ENCODE results near the gene NDUFA1. TPM values are rescaled to one million over a fixed set of nuclear protein-coding genes. Genes with fewer than 3 reads are reported as not detected.
"Not testable (repeated sequence)": the region's sequence is repeated elsewhere in the genome, so short reads cannot be mapped to it uniquely, and the experiment has no call there.

The NDUFA1 gene
- total and polyA plus RNA-seq, 2 experiments from 2014 or later = 29.1 to 415 TPM

GRCh38 chrX:119919835-119920585 lies 48.4 kb downstream of the NDUFA1 start (continued):
- TF ChIP-seq, protein P1, sequence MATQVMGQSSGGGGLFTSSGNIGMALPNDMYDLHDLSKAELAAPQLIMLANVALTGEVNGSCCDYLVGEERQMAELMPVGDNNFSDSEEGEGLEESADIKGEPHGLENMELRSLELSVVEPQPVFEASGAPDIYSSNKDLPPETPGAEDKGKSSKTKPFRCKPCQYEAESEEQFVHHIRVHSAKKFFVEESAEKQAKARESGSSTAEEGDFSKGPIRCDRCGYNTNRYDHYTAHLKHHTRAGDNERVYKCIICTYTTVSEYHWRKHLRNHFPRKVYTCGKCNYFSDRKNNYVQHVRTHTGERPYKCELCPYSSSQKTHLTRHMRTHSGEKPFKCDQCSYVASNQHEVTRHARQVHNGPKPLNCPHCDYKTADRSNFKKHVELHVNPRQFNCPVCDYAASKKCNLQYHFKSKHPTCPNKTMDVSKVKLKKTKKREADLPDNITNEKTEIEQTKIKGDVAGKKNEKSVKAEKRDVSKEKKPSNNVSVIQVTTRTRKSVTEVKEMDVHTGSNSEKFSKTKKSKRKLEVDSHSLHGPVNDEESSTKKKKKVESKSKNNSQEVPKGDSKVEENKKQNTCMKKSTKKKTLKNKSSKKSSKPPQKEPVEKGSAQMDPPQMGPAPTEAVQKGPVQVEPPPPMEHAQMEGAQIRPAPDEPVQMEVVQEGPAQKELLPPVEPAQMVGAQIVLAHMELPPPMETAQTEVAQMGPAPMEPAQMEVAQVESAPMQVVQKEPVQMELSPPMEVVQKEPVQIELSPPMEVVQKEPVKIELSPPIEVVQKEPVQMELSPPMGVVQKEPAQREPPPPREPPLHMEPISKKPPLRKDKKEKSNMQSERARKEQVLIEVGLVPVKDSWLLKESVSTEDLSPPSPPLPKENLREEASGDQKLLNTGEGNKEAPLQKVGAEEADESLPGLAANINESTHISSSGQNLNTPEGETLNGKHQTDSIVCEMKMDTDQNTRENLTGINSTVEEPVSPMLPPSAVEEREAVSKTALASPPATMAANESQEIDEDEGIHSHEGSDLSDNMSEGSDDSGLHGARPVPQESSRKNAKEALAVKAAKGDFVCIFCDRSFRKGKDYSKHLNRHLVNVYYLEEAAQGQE (IDR thresholded peaks at IDR 0.05; ENCODE audit: unreplicated experiment) = no peak
- TF ChIP-seq ZNF331 (CRISPR knock-in tag; IDR thresholded peaks at IDR 0.05; ENCODE audit: low read depth) (no peak), EZH2phosphoT487 (IDR thresholded peaks at IDR 0.05; ENCODE audit: unreplicated experiment) (no peak), POLR2AphosphoS5 (IDR thresholded peaks at IDR 0.05; ENCODE audit: low read depth) (no peak), NANOG (IDR thresholded peaks at IDR 0.05; ENCODE audit: borderline replicate concordance) (no peak), CTCF (conservative IDR thresholded peaks at IDR 0.05; ENCODE audit: low read depth in 2 of 2) (no peak), JUNB (IDR thresholded peaks at IDR 0.05; ENCODE audit: unreplicated experiment) (no peak), ETS1 (IDR thresholded peaks at IDR 0.05) (no peak), EZH2 (IDR thresholded peaks at IDR 0.05; ENCODE audit: low read depth, unreplicated experiment) (no peak)

DNA sequence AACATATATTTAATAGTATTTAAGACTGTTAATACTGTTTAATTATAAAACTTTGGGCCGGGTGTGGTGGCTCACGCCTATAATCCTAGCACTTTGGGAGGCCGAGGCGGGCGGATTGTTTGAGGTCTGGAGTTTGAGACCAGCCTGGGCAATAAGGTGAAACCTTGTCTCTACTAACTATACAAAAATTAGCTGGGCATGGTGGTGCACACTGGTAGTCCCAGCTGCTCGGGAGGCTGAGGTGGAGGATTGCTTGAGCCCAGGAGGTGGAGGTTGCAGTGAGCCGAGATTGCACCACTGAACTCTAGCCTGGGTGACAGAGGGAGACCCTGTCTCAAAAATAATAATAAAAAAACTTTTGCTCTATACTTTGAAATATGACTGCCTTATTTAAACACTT lies 50.8 kb downstream of the NDUFA1 start:
- not testable (repeated sequence) for H3K27ac Mint-ChIP-seq; H3K4me1 ChIP-seq (ENCODE audit: insufficient read depth); H3K4me2 ChIP-seq; H3K36me3 ChIP-seq (ENCODE audit: insufficient read depth); H4K20me1 ChIP-seq (replicated peaks; ENCODE audit: insufficient read depth); H3K9me2 ChIP-seq (ENCODE audit: insufficient read depth); H3K27me3 ChIP-seq (ENCODE audit: insufficient read depth); H2AFZ ChIP-seq; ATAC-seq; H3K27ac ChIP-seq (ENCODE audit: low read depth); H3K9me3 Mint-ChIP-seq; DNase-seq (ENCODE audit: low spot score); H3K4me3 Mint-ChIP-seq; H3K4me3 ChIP-seq; H3K79me2 ChIP-seq (replicated peaks; ENCODE audit: insufficient read depth); H3K27me3 Mint-ChIP-seq (ENCODE audit: insufficient read depth, low read depth, poor library complexity); H3F3A ChIP-seq (replicated peaks; ENCODE audit: low read depth); H3K4me1 Mint-ChIP-seq; H3K36me3 Mint-ChIP-seq (ENCODE audit: low read depth)

Other genes with a start within 250 kb of the NDUFA1 start
- gene SEPTIN6, start 178.7 kb upstream of the NDUFA1 start, total RNA-seq (2014; rRNA removed; shearing (Covaris generic)) = 43.3 and 43.6 TPM in 2 replicates
- 36.9 and 37.0 TPM in 2 replicates for gene SEPTIN6, start 178.7 kb upstream of the NDUFA1 start, polyA plus RNA-seq (2016; fragmentation: Nextera tagmentation; extraction: Ambion mirVana)
- 3.8 and 5.1 TPM in 2 replicates for gene SOWAHD, start 113.2 kb upstream of the NDUFA1 start, total RNA-seq (2014; rRNA removed; shearing (Covaris generic))
- gene SOWAHD, start 113.2 kb upstream of the NDUFA1 start, polyA plus RNA-seq (2016; fragmentation: Nextera tagmentation; extraction: Ambion mirVana) = 2.4 and 3.8 TPM in 2 replicates
- 2,883 and 2,910 TPM in 2 replicates for gene RPL39, start 80.2 kb upstream of the NDUFA1 start, total RNA-seq (2014; rRNA removed; shearing (Covaris generic))
- 2,912 and 3,172 TPM in 2 replicates for gene RPL39, start 80.2 kb upstream of the NDUFA1 start, polyA plus RNA-seq (2016; fragmentation: Nextera tagmentation; extraction: Ambion mirVana)
- gene UPF3B, start 18.9 kb upstream of the NDUFA1 start, total RNA-seq (2014; rRNA removed; shearing (Covaris generic)) = 9.4 and 11.5 TPM in 2 replicates
- 52.8 and 62.0 TPM in 2 replicates for gene UPF3B, start 18.9 kb upstream of the NDUFA1 start, polyA plus RNA-seq (2016; fragmentation: Nextera tagmentation; extraction: Ambion mirVana)
- gene RNF113A, start 99 bp upstream of the NDUFA1 start, total RNA-seq (2014; rRNA removed; shearing (Covaris generic)) = 10.2 and 10.9 TPM in 2 replicates
- gene RNF113A, start 99 bp upstream of the NDUFA1 start, polyA plus RNA-seq (2016; fragmentation: Nextera tagmentation; extraction: Ambion mirVana) = 20.3 and 23.3 TPM in 2 replicates
- 2.5 TPM in 1 of 2 replicates, not detected in the other for gene AKAP14, start 24.1 kb downstream of the NDUFA1 start, total RNA-seq (2014; rRNA removed; shearing (Covaris generic))
- 3.3 and 5.7 TPM in 2 replicates for gene AKAP14, start 24.1 kb downstream of the NDUFA1 start, polyA plus RNA-seq (2016; fragmentation: Nextera tagmentation; extraction: Ambion mirVana)
- gene NKAP, start 71.9 kb downstream of the NDUFA1 start, total RNA-seq (2014; rRNA removed; shearing (Covaris generic)) = 4.8 and 6.8 TPM in 2 replicates
- 10.4 and 11.6 TPM in 2 replicates for gene NKAP, start 71.9 kb downstream of the NDUFA1 start, polyA plus RNA-seq (2016; fragmentation: Nextera tagmentation; extraction: Ambion mirVana)
- gene RHOXF2B, start 205.9 kb downstream of the NDUFA1 start, total RNA-seq (2014; rRNA removed; shearing (Covaris generic)) = not detected in 2 replicates
- gene RHOXF2B, start 205.9 kb downstream of the NDUFA1 start, polyA plus RNA-seq (2016; fragmentation: Nextera tagmentation; extraction: Ambion mirVana) = not detected in 2 replicates
- 0.31 TPM in 1 of 2 replicates, not detected in the other for gene RHOXF1, start 244.1 kb downstream of the NDUFA1 start, total RNA-seq (2014; rRNA removed; shearing (Covaris generic))
- gene RHOXF1, start 244.1 kb downstream of the NDUFA1 start, polyA plus RNA-seq (2016; fragmentation: Nextera tagmentation; extraction: Ambion mirVana) = 0.59 TPM in 1 of 2 replicates, not detected in the other

Measured in GM23338 (cell line).